CD4-positive, alpha-beta T cell treated with Interleukin-21 for 1 hour (primary cell): Measurements from ENCODE around the gene PHEX.

ENCODE experiments used
- DNase-seq: peaks from one replicate; pipeline ENCODE4 v3.0.0-alpha.2; 2020

The PHEX gene

DNA sequence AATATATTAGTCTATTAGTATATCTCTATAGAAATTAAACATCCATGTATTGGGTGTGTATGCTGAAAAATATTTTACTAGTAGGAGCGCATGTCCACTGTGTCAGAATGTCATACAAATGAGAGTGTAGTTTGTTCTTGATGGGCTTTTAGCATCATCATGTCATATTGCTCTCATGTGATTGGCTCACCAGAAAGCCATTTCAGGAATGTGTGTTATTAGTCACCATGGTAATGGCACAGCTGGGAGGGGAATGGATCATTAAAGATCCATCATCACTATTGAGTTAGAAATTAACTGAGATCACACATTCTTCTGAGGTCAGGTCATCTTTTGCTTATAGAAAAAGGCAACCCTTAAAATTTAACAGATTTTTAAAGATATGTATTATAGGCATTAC lies 77.3 kb downstream of the PHEX start:
- no peak for DNase-seq

DNA sequence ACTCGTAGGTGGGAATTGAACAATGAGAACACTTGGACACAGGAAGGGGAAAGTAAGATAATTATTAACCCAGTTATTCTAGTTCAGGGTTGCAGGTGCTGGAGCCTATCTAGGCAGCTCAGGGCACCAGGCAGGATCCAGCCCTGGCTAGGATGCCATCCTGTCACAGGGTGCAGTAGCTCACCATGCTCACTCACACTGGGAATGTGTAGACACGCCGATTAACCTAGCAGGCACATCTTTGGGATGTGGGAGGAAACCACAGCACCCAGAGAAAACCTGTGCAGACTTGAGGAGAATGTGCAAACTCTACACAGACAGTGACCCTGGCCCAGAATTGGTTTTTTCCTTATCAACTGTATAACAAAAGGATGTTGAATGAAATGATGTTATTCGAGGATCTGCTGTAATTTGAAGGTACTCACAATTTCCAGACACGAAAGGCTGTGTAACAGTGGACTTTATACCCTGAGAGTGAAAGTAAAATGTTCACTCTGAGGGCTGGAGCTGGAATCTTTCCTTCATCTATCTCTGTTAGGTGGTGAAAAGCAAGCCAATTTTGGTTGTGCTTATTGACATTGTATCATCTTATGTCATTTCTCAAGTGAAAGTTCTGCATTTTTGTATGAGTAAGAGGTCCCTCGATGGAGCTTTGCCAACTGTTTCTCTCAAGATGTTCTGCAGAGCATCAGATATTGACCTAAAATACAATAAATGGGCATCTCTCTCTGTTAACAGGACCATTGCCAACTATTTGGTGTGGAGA lies 78.8 kb downstream of the PHEX start:
- DNase-seq: no peak

DNA sequence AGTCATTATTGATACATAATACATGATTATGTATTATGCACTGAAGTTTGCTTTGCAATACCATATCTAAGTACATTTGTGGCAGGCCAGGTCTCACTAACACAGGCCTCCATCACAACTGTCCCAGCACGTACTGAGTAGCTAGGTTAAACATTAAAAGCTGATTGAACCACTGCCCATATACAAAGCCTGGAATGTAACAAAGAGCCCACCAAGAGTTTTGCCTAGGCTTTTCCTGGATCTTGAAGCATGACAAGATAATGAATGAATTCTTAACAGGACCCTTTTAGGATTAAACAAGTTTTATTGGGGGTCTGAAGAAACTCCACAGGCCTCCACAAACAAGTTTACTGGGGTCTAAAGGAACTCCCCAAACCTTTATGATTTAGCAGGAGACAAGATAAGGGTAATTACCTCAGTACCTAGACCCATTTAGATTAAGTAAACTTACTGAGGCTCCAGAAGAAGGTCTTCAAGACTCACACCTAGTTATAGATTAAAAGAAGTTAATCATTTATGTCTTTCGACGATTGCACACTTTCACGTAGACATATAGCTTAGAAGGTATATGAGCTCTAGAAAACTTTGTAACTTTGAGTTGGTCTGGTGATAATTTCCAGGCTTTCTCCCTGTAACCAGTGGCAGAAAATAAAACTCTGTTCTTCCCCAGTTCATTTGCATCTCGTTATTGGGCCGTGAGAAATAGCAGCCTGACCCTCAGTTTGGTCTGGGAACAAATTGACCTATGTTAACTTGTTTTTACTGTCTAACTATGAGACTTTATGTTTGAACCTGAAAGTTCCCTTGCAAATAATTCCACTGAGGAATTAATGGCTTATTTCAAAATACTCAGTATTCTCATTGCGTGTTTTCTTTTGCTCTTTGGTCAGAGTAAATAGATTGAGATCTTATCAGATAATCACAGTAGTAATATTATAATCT lies 84.8 kb downstream of the PHEX start:
- DNase-seq: no peak

DNA sequence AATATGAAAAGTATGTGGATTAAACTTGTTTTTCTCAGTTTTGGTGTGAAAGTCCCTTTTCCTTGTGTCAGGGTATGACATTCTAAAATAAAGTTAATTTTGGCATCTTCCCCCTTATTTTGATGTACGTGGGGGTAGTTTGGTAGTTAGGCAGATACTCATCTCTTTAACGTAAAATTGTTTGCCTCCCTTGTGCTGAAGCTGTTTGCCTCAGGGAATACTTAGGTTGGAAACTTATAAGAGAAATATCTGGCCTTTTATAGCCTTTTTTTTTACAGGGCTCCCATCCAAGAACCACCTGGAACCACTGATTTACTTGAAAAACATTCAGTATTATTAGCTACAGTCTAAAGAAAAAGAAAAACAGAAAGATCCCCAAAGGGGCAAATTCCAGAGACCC lies 85.5 kb downstream of the PHEX start:
- DNase-seq: no peak

DNA sequence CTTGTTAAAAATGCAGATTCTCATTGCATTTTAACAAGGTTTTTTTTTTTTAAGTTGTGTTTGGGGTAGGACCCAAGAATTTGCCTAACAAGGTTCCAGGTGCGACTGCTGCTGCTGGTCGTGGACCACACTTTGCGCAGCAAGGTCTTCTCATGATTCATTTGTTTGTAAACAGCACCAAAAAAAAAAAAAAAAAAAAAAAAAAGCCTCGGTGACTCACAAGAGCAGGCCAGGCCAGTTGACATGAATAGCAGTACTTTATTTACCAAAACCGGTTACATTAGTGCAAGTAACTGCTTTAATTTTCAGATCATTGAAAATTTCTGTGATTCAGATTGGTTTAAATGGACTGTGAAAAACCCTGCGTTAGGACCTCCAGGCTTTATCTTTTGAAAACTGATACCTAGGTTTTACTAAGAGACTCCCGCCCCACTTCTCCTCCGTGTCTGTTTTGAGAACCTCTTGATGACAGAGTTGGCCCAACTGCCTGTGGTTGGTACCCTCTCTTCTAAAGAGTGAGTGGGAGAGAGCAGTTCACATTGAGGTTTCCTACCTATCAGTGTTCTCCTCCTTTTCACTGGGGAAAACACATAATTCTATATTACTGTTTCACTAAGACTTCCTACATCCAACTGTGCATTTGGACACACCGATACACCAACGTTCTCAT lies 86.2 kb downstream of the PHEX start:
- no peak for DNase-seq

DNA sequence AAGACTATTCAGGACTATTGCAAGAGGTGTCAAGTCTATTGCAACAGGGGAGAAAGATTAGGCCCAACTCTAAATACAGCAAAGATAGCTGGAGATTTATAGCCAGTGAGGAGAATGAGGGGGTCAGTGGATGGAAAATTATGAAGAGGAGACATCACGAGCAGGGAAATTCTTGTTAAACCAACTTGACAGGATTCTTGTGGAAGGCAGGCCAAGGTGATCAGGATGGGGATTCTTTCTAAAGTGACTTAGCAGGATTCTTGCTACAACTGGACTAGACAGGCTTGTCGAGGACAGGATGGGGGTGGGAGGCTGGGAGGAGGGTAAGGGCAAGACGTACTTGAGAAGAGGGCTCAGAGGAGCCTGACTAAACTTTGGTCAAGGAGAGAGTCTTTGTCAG lies 89.0 kb downstream of the PHEX start:
- no peak for DNase-seq

DNA sequence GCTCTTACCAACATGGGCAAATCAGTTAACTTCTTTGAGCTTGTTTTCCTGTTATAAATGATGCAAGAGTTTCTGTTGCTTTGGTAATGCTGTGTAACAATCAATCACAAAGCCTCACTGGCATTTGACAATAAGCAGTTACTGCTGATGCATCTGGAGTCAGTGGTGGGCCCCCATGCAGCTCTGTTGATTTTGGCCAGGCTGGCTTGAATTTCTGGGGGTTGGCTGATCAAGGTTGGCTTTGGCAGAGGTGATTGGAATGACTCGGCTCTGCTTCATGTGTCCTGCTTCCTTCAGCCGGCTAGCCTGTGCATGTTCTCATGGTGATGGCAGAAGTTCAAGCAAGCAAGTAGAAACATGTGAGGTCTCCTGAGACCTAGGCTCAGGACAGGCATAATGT lies 90.4 kb downstream of the PHEX start:
- DNase-seq: no peak

DNA sequence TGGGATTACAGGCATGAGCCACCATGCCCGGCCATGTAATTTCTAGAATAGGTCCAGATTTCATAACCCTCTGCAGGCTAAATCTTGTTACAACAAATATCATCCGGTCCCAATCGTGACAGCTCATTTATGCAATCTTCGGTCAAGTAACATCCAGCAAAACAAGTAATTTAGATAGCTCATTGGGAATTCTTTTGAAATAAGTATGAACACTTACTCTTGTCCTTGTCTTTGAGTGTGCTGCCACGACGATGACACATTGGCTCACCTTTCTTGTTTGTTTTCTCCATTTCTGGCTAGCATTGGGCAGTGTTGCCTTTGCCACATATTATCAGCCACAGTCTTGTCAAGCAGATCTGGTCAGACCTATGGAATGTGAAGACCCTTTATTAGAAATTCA lies 92.0 kb downstream of the PHEX start:
- no peak for DNase-seq

DNA sequence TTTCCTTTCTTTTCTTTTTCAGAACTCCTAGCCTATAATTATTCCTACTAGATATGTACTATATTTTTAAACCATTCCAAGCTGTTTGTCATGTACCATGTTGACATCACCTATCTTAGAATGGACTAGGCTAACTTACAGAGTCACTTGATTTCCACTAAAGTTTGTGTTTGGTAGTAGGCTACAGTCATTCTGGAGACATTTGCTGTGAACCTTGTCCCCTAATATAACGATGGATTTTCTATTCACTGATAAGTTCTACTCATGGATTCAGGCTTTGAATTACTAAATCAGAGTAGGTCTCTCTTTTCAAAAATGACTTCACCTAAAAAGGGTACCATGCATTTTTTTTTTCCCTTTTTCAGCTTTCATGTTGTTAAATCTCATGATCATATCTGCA lies 93.4 kb downstream of the PHEX start:
- DNase-seq: no peak

DNA sequence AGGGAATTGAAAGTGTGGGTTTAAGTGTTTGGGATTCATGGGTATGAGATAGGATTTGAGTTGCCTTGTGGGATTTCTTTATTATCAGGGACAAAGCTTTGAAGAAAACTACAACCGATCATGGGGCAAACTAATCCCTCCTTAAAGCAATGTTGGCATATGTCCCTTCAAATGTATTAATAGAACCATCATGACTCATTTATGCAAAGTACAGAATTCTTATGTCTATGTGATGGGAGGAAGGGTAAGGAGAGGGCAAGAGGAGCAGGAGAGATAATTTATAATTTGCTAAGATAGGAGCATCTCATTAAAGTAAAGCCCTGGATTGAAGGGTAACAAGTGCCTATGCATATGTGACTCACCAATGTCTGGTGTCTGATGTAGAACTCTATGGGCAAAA lies 94.2 kb downstream of the PHEX start:
- no peak for DNase-seq

DNA sequence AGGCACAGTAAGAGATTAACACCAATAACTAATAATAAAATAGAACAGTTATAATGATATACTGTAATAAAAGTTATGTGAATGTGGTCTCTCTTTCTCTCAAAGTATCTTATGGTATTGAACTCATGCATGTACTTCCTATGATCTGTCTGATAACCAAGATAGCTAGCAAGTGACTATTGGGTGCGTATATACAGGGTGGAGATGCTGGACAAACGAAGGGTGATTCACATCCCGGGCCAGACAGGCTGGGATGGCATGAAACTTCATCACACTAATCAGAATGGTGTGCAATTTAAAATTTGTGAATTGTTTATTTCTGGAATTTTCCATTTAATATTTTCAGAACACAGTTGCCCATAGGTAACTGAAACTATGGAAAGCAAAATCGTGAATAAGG lies 96.8 kb downstream of the PHEX start:
- DNase-seq: no peak

DNA sequence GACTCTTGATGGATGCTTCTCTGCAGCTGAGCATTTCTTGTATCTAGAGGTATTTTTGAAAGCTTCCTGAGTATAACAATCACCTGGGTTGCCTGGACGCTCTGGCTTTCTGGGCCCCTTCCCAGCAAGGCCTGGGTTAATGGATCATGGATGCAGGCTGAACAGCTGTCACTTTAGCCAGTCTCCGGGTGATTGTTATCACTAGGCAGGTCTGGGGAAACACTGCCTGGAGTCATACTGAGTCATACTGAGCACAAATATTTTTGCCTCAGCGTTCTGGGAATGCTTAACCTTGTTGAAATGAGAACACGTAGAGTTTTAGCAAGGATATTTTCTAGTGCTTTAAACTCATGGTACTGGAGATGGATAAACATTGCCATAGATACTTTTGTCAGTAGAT lies 102.6 kb downstream of the PHEX start:
- no peak for DNase-seq

DNA sequence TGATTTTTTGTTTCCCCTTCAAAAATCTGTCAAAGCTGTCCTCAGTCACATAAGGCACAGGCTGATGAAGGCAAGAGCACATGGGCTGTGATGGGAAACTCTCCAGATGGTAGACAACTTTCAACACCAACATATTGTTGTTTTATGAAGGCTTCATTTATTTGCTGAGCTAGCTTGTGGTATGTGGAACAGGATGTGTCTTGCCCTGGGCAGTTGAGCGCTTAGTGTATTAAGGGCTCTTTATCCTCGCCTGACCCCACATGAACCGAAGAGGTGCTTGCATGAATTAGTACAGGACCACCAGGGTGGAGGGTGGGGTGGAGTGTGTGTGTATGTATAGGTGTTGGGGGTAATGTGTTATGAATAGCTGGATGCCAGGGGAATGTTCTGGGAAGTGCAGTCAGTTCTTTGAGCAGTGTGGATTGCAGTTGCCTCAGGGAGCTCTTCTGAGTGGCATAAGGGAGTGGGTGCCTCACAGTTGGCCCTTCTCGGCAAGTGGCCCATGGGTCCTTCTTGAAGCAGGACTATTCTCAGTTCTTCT lies 103.1 kb downstream of the PHEX start:
- DNase-seq: no peak

DNA sequence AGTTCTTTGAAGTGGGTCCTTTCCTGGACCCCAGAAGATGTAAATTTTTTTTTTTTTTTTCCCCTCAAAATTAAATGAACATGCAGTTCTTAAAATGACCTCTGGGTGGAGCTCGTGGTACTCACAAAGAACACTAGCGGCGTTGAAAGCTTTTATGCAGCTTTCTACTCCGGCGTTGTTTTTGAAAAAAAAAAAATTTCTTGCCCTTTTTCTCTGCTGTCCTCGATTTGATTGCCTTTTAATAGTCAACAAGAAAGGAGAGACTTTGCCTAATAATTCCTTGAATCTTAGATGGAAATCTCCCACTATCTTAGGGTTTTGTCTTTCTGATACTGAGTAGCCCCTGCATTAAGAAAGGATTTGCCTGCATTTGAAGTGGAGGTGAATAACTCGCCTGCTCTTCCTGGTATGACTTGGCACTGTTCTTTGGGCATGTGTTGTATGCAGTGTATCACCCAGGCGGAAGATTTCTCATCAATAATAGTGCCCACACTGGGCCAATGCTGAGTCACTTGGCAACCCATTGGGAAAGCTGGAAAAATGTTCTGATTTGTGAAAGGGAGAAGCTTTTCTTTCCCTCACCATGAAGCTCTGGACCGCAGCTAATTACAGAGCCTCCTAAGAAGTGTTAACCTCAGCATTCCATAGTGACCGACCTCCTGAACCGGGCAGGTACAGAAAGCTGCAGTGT lies 104.0 kb downstream of the PHEX start:
- DNase-seq: peak; percentile 43

DNA sequence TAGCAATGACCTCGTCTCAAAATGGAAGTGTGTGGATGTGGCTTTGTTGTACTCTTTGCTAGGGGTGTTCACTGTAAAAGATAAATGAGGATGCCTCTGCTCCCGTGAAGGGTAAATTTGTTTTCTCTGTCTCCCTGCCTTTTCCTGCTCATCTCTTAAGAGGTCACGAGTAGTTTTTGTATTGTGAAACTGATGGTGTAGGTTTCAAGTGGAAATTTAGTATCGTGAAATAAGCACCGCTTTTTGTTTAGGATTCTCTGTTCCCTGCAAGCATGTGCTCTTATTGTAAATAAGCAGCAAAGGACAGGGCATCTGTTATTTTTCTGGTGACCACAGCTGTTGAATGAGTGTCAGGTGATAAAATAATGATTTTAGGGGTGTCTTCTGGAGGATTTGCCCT lies 104.6 kb downstream of the PHEX start:
- no peak for DNase-seq

DNA sequence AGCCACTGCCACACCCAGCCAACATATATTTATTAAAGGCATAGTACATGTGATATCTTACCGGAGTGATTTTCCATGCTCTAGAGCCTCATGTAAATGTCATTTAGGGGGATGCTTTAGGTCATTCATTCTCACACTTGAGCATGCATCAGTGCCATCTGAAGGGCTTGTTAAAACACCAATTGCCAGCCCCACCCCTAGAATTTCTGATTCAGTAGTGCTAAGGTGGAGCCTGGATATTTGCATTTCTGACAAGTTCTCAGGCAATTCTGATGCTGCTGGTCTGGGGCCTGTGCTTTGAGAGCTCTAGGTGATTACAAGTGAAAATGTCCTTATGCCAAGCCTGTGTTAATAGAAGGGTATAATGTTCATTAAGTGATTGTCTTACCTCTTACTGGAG lies 107.7 kb downstream of the PHEX start:
- no peak for DNase-seq

DNA sequence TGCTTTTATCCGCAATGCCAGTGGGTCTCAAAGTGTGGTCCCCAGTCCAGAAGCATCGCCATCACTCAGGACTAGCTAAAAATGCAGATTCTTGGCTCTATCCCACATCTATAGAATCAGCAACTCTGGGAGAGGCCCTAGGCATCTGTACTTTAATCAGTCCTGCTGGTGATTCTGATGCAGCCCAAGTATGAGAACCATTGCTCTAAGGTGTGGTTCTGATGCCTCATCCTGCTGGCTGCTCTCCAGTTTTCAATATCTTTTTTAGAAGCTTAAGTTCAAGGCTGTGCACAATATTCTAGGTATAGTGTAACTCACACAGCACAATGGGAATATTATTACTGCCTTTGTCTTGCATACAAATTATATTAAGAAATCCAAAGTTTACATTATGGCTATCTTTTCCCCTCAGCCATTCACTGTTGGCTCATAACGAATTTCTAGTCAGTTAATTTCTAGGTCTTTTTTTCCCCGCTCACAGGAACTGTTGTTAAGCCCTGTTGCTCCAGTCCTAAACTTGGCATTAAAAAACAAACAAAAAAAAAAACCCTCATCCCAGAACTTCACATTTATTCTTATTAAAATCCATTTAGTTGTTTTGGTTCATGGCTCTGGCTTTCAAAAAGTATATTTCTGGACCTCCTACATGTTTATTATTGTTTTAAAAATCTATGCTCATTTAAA lies 109.1 kb downstream of the PHEX start:
- no peak for DNase-seq

DNA sequence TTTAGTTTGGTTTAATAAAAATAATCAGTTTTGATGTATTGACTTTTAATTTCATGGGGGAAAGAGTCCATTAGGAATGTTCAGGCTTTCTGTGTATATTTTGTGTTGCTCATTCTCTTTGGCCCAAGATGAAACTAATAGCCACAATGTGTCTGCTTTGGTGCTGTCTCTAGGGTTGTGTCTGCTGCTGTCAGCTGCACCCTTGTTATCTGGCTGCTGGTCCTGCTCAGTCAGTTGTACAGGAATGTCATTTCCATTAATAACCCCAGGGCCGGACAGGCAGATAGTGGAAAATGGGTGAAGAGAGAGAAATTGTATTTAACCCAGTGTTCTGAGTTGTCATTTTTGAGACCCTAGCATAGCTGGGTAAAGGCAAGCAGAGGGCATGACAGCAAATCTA lies 115.1 kb downstream of the PHEX start:
- DNase-seq: no peak

DNA sequence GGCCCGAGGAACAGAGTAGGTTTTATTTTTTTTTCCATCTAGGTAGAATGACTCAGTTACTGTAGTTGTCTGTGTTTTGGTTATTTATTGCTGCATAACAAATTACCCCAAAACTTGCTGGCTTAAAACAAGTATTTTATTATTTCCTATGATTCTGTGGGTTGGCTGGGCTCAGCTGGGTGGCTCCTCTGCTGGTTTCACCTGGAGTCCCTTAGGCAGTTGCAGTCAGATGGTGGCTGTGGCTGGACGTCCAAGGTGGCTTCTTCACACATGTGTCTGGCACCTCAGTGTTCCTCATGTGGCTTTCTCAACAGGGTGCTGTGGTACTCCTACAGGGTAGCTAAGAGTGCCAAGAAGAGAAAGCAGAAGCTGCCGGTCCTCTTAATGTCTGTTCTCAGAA lies 115.8 kb downstream of the PHEX start:
- no peak for DNase-seq

DNA sequence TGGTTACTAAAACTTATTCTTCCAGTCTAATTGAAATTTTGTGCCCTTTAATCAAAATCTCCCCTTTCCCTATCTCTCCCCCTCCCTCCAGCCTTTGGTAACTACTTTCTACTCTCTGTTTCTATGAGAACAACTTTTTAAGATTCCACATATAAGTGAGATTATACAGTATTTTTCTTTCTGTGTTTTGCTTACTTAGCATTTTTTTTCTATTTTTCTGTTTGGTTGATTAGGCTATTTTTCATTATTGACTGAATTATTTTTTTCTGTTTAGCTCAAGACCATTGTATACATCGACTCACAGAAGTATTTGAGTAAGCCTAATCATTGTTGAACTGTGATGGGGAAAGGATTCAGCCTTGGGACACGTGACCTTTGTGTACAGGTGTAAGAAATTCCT lies 116.4 kb downstream of the PHEX start:
- no peak for DNase-seq

DNA sequence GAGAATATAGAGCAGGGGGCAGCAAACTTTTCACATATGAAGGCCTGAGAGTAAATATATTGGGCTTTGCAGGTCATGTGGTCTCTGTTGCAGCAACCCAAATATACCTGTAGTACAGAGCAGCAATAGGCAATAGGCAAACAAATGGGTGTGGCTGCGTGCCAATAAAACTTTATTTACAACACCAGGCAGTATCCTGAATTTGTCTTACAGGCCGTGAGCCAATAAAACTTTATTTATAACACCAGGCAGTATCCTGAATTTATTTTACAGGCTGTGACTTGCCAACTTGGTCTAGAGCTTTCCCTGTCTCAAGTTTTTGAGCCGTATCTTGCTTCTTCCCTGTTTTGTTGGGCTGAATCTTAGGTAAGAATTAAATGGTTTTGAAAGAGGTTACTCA lies 118.2 kb downstream of the PHEX start:
- no peak for DNase-seq

DNA sequence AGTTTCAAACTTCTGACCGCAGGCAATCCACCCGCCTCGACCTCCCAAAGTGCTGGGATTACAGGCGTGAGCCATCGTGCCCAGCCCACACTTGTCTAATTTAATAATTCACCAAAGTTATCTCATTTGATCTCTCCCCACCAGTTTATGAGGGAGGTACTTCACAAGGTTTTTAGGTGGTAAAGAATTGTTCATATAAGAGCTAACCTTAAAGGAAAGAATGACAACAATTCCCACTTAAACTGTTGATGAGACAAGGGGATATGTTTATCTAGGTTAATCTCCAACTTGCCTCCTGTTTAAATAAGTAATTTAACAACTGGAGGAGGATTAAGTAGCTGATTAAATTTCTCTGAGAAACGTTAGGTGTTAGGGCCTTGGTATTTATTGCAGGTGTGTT lies 123.0 kb downstream of the PHEX start:
- DNase-seq: no peak
